ENCODE data around the gene RAE1.
A peak's percentile ranks its signal among the peaks of the same experiment; 100 is the strongest.

RAE1 gene

DNA sequence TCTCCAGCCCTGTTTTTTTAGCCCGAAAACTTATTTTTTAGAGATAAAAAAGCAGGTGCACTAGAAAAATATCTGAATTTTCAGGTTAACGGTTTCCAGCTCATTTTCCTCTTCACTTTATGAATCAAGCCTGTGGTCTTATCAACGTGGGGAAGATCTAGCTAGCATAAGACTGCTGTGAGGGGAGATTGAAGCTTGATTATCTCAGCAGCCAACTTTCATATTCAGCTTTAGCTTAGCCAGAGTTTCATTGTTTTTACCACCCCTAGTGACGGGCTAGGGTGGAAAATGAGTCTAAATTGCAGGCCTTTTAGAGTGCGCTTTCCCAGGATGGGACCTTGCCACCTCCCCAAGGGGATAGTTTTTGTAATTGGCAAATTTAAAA, 28.2 kb downstream of the RAE1 start:
- Histone ChIP-seq H3K36me3 (ENCODE audit: insufficient read depth, low read length) (peaks cover 55% of the 10 kb centered on the region; the same call in 1 of the 2 replicates), H3K4me1 (ENCODE audit: insufficient read depth, low read length, poor library complexity, severe bottlenecking) (no peaks in the 10 kb centered on the region), H4K20me1 (ENCODE audit: insufficient read depth, low read length, poor library complexity, severe bottlenecking) (no peaks in the 10 kb centered on the region)

DNA sequence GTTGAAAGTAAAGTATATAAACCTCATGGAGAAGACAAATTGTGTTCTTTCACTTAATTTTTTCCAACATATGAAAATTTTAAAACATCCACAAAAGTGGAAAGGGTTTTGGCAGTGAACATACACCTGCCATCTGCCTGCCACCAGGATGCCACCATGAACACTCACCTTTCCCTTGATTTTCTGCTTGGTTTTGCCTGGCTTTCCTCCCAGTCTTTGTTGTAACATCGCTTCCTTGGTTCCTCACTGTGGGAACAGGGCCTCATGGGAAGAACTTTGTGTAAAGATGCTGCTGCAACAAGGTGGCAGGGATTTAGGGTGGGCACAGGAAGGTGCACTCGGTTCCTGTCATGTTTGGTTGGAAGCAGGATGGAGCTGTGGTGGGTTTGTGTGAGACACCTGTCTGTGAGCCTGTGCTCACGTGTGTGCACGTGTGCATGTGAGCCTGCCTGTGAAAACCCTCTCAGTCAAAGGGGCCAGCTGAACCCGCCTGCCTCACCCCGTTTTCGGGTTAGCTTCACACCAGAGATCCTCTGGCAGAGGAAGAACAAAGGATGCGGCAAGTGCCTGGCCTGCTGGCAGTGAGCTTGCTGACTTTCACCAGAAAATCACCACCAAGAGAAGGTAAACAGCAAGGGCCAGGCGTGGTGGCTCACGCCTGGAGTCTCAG, 29.2 kb downstream of the RAE1 start:
- H4K20me1 ChIP-seq (ENCODE audit: insufficient read depth, low read length, poor library complexity, severe bottlenecking): no peaks in the 10 kb centered on the region
- H3K9me2 ChIP-seq (replicated peaks; ENCODE audit: low read depth, low read length): no peaks in the 10 kb centered on the region
- no peak overlapping the region for H2AFZ ChIP-seq (ENCODE audit: low read length)
- no peaks in the 10 kb centered on the region for H3F3A ChIP-seq (ENCODE audit: low read depth)
- no peak overlapping the region for H3K4me3 ChIP-seq (ENCODE audit: low read length, poor library complexity, severe bottlenecking)
- no peak for TF ChIP-seq EZH2phosphoT487 (IDR thresholded peaks at IDR 0.05; ENCODE audit: borderline replicate concordance)
- TF ChIP-seq, protein P1, sequence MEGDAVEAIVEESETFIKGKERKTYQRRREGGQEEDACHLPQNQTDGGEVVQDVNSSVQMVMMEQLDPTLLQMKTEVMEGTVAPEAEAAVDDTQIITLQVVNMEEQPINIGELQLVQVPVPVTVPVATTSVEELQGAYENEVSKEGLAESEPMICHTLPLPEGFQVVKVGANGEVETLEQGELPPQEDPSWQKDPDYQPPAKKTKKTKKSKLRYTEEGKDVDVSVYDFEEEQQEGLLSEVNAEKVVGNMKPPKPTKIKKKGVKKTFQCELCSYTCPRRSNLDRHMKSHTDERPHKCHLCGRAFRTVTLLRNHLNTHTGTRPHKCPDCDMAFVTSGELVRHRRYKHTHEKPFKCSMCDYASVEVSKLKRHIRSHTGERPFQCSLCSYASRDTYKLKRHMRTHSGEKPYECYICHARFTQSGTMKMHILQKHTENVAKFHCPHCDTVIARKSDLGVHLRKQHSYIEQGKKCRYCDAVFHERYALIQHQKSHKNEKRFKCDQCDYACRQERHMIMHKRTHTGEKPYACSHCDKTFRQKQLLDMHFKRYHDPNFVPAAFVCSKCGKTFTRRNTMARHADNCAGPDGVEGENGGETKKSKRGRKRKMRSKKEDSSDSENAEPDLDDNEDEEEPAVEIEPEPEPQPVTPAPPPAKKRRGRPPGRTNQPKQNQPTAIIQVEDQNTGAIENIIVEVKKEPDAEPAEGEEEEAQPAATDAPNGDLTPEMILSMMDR (conservative IDR thresholded peaks at IDR 0.05; ENCODE audit: low read length): no peak
- no peaks in the 10 kb centered on the region for H3K9me3 ChIP-seq (ENCODE audit: insufficient read depth, low read depth, low read length)
- H3K4me2 ChIP-seq (ENCODE audit: low read depth, low read length, poor library complexity, severe bottlenecking): no peak overlapping the region
- no peaks in the 10 kb centered on the region for H3K79me2 ChIP-seq (ENCODE audit: insufficient read depth, low read length)
- no peak overlapping the region for H3K9ac ChIP-seq (ENCODE audit: low read depth, low read length, poor library complexity, severe bottlenecking)
- H3K4me1 ChIP-seq (ENCODE audit: insufficient read depth, low read length, poor library complexity, severe bottlenecking): no peaks in the 10 kb centered on the region
- no peaks in the 10 kb centered on the region for H3K27me3 ChIP-seq (ENCODE audit: insufficient read depth, low read length, poor library complexity, severe bottlenecking)
- H3K36me3 ChIP-seq (ENCODE audit: insufficient read depth, low read length): peaks cover 45% of the 10 kb centered on the region; the same call in 1 of the 2 replicates

More for the DNA sequence above, 28.2 kb downstream of the RAE1 start:
- Histone ChIP-seq H3K9me3 (ENCODE audit: insufficient read depth, low read depth, low read length) (no peaks in the 10 kb centered on the region), H3K27me3 (ENCODE audit: insufficient read depth, low read length, poor library complexity, severe bottlenecking) (no peaks in the 10 kb centered on the region), H3K79me2 (ENCODE audit: insufficient read depth, low read length) (no peaks in the 10 kb centered on the region), H2AFZ (ENCODE audit: low read length) (no peak overlapping the region), H3K9ac (ENCODE audit: low read depth, low read length, poor library complexity, severe bottlenecking) (no peak overlapping the region), H3K4me2 (ENCODE audit: low read depth, low read length, poor library complexity, severe bottlenecking) (no peak overlapping the region), H3K4me3 (ENCODE audit: low read length, poor library complexity, severe bottlenecking) (no peak overlapping the region), H3K9me2 (replicated peaks; ENCODE audit: low read depth, low read length) (no peaks in the 10 kb centered on the region), H3F3A (ENCODE audit: low read depth) (no peaks in the 10 kb centered on the region)
- TF ChIP-seq, protein P1 (conservative IDR thresholded peaks at IDR 0.05; ENCODE audit: low read length): no peak
- TF ChIP-seq EZH2phosphoT487 (IDR thresholded peaks at IDR 0.05; ENCODE audit: borderline replicate concordance): no peak

GRCh38 chr20:57381596-57382503, 30.8 kb downstream of the RAE1 start:
- no peaks in the 10 kb centered on the region for H3K9me2 ChIP-seq (replicated peaks; ENCODE audit: low read depth, low read length)
- no peaks in the 10 kb centered on the region for H3K79me2 ChIP-seq (ENCODE audit: insufficient read depth, low read length)
- H4K20me1 ChIP-seq (ENCODE audit: insufficient read depth, low read length, poor library complexity, severe bottlenecking): no peaks in the 10 kb centered on the region
- H3K9ac ChIP-seq (ENCODE audit: low read depth, low read length, poor library complexity, severe bottlenecking): no peak overlapping the region
- H3K36me3 ChIP-seq (ENCODE audit: insufficient read depth, low read length): peaks cover 29% of the 10 kb centered on the region; the same call in 1 of the 2 replicates
- no peak for TF ChIP-seq EZH2phosphoT487 (IDR thresholded peaks at IDR 0.05; ENCODE audit: borderline replicate concordance)
- TF ChIP-seq, protein P1 (conservative IDR thresholded peaks at IDR 0.05; ENCODE audit: low read length): peak; percentile 95
- no peaks in the 10 kb centered on the region for H3K27me3 ChIP-seq (ENCODE audit: insufficient read depth, low read length, poor library complexity, severe bottlenecking)
- no peak overlapping the region for H3K4me2 ChIP-seq (ENCODE audit: low read depth, low read length, poor library complexity, severe bottlenecking)
- H3K4me3 ChIP-seq (ENCODE audit: low read length, poor library complexity, severe bottlenecking): no peak overlapping the region
- H3K4me1 ChIP-seq (ENCODE audit: insufficient read depth, low read length, poor library complexity, severe bottlenecking): no peaks in the 10 kb centered on the region
- no peak overlapping the region for H2AFZ ChIP-seq (ENCODE audit: low read length)
- no peaks in the 10 kb centered on the region for H3F3A ChIP-seq (ENCODE audit: low read depth)
- H3K9me3 ChIP-seq (ENCODE audit: insufficient read depth, low read depth, low read length): no peaks in the 10 kb centered on the region
